ENCODE results near the gene ATP2B3.
A peak's percentile ranks its signal among the peaks of the same experiment; 100 is the strongest.

Gene ATP2B3

DNA sequence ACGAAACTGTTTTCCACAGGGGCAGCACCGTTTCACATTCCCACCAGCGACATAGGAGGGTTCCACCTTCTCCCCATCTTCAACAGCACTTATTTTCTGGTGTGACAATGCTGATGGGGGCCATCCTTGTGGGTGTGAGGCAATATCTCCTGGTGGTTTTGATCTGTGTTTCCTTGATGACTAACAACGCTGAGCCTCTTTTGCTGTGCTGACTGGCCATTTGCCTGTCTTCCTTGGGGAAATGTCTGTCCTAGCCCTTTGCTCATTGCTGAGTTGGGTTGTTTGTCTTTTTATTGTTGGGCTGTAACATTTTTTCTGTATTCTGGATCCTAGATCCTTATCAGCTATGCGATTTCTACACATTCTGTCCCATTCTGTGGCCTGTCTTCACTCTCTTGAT, 33.7 kb downstream of the ATP2B3 start:
- Mint-ChIP-seq H3K27ac (no peak overlapping the region), H3K9me3 (no peaks in the 10 kb centered on the region), H3K4me1 (ENCODE audit: low read depth) (no peaks in the 10 kb centered on the region), H3K36me3 (ENCODE audit: low read depth) (no peaks in the 10 kb centered on the region), H3K4me3 (no peak overlapping the region), H3K27me3 (peaks cover 43% of the 10 kb centered on the region)
- no peak for DNase-seq

DNA sequence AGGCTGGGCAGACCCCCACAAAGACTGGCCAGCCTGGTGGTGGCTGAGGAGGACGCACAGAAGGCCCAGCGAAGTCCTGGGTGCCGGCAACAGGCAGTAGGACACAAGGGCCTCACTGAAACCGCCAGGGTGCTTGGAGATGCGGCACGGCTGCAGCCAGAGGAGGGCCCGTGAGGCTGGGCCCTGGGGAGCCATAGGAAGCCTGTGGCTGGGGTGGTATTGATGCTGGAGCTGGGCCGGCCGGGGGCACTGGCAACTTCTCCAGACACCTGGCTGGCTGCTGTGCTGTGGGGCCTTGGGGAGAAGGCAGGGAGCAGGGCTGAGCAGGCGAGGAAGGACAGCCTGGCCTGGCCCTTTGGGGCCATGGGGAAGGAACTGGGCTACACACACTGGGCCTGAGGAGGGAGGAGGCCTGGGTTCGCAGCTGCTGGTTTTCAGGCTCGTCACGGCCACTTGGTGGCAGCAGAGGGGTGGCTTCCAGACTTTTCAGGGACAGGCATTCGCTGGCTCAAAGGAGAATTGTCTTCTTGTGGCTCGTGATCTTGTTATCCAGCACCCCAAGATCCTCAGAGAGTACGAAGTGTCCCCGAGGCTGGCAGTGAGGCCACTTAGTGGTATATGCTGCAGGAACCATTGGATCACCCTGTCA, 37.2 kb downstream of the ATP2B3 start:
- peaks cover 36% of the 10 kb centered on the region for H3K27me3 Mint-ChIP-seq
- DNase-seq: peak; percentile 74
- no peak overlapping the region for H3K27ac Mint-ChIP-seq
- H3K9me3 Mint-ChIP-seq: no peaks in the 10 kb centered on the region
- H3K4me1 Mint-ChIP-seq (ENCODE audit: low read depth): no peaks in the 10 kb centered on the region
- H3K36me3 Mint-ChIP-seq (ENCODE audit: low read depth): no peaks in the 10 kb centered on the region
- no peak overlapping the region for H3K4me3 Mint-ChIP-seq

DNA sequence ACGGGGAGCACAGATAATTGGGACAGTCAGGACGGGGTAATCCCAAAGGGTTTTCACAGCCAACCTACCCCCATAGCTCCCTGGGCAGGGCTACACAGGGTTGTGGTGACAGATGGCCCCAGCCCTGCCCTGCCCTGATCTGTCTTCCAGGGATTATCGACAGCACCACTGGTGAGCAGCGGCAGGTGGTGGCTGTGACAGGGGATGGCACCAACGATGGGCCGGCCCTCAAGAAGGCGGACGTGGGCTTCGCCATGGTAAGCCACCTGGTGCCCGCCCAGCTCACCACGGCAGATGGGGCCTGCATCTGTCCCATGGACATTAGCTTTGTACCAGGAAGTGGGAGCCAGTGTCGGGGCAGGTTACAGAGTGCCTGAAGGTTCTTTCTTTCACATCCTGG, 39.3 kb downstream of the ATP2B3 start:
- Mint-ChIP-seq H3K9me3 (no peaks in the 10 kb centered on the region), H3K4me1 (ENCODE audit: low read depth) (no peaks in the 10 kb centered on the region), H3K36me3 (ENCODE audit: low read depth) (no peaks in the 10 kb centered on the region), H3K4me3 (no peak overlapping the region), H3K27me3 (peaks cover 42% of the 10 kb centered on the region), H3K27ac (no peak overlapping the region)
- DNase-seq: no peak

DNA sequence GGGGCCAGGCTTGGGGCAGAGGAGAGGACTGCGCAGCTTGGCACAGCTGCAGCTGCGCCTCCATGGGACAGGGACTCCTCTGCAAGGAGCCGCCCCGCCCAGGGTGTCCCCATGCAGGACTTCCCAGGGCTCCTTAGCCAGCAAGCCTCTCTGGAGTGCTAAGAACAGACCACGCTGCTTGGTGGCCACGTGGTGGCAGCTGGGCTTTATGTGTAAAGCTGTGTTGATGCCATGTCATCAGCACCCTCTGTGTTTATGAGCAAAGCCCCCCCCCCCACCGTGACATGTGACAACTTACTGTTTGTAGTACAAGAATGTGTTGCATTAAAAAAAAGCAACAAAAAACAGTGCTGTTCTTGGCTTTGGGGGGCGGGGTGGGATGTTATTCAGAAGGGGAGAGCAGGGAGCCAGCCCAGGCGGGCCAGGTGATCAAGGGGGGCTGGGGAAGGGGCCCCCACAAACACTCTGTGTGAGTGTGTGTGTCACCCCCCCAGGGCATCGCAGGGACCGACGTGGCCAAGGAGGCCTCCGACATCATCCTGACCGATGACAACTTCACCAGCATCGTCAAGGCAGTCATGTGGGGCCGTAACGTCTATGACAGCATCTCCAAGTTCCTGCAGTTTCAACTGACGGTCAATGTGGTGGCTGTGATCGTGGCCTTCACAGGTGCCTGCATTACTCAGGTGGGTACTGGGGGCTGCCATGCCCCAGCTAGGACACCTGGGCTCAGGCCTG, 40.3 kb downstream of the ATP2B3 start:
- no peak for DNase-seq
- no peak overlapping the region for H3K4me3 Mint-ChIP-seq
- no peak overlapping the region for H3K27ac Mint-ChIP-seq
- peaks cover 33% of the 10 kb centered on the region for H3K27me3 Mint-ChIP-seq
- no peaks in the 10 kb centered on the region for H3K36me3 Mint-ChIP-seq (ENCODE audit: low read depth)
- H3K9me3 Mint-ChIP-seq: no peaks in the 10 kb centered on the region
- H3K4me1 Mint-ChIP-seq (ENCODE audit: low read depth): no peaks in the 10 kb centered on the region

DNA sequence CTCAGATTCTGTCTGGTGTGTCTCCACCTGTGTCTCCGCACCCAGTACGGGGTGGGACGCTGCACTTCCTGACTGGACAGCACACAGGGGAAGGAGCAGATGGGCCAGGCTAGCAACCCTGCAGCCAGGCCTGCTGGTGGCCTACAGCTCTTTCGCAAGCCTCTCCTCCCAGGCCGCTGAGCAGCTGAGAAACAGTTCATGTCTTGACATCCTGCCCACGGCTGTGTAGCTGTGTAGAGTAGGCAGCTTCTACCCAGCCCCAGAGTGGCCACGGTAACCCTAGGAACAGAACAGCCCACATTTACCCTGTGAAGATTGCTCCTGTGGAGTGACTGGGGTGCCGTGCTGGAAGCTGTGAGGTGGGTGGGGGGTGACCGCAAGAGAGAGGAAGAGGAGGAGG, 42.6 kb downstream of the ATP2B3 start:
- no peaks in the 10 kb centered on the region for H3K9me3 Mint-ChIP-seq
- DNase-seq: no peak
- no peak overlapping the region for H3K27ac Mint-ChIP-seq
- no peaks in the 10 kb centered on the region for H3K36me3 Mint-ChIP-seq (ENCODE audit: low read depth)
- no peak overlapping the region for H3K4me3 Mint-ChIP-seq
- H3K4me1 Mint-ChIP-seq (ENCODE audit: low read depth): no peaks in the 10 kb centered on the region
- H3K27me3 Mint-ChIP-seq: peaks cover 31% of the 10 kb centered on the region

DNA sequence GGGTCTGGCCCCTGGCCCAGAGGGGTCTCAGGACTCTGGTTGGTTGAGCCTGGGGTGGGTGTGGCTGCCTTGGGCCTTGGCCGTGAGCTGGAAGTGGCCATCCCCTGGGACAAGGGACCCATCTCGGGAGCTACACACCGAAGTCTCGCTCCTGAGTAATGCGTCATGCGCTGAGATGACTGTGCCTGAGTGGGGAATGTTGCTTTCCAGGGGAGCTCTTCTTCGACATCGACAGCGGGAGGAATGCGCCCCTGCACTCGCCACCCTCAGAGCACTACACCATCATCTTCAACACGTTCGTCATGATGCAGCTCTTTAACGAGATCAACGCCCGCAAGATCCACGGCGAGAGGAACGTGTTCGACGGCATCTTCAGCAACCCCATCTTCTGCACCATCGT, 43.0 kb downstream of the ATP2B3 start:
- no peaks in the 10 kb centered on the region for H3K36me3 Mint-ChIP-seq (ENCODE audit: low read depth)
- H3K9me3 Mint-ChIP-seq: no peaks in the 10 kb centered on the region
- no peak overlapping the region for H3K4me3 Mint-ChIP-seq
- H3K4me1 Mint-ChIP-seq (ENCODE audit: low read depth): no peaks in the 10 kb centered on the region
- H3K27me3 Mint-ChIP-seq: peaks cover 28% of the 10 kb centered on the region
- H3K27ac Mint-ChIP-seq: no peak overlapping the region
- DNase-seq: no peak

DNA sequence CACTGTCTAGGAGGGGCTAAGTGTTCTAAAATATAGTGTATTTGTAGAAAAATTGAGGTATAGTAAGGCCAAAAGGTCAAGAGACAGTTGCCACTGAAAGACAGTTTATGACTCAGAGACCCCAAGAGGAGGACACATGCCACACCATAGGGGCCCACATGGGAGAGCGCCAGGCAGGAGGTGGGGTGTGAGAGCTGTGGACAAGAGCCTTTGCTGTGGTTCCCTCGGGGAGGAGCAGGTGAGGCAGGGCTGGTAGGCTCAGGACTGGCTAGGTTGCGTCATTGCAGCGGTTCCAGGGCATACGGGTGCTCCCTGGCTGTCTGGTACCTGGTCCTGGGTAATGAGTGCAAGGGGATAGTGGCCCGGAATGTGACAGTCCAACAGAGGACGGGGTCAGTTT, 43.9 kb downstream of the ATP2B3 start:
- no peak overlapping the region for H3K27ac Mint-ChIP-seq
- peaks cover 23% of the 10 kb centered on the region for H3K27me3 Mint-ChIP-seq
- no peaks in the 10 kb centered on the region for H3K4me1 Mint-ChIP-seq (ENCODE audit: low read depth)
- H3K9me3 Mint-ChIP-seq: no peaks in the 10 kb centered on the region
- no peak overlapping the region for H3K4me3 Mint-ChIP-seq
- DNase-seq: no peak
- H3K36me3 Mint-ChIP-seq (ENCODE audit: low read depth): no peaks in the 10 kb centered on the region

DNA sequence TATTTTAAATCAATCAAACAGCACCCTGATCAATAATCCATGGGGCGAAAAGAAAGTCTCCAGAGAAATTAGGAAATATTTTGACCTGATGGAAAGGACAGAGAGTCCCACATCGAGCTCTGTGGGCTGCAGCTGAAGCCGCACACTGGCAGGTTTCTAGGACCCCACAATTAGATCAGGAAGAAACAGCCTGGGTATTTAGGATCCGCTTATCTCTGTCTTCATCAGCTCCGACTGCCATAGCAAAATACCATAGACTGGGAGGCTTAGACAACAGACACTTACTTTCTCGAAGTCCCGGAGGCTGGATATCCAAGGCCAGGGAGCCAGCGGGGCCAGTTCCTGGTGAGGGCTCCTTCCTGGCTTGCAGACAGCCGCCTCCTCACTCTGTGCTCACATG, 45.1 kb downstream of the ATP2B3 start:
- H3K9me3 Mint-ChIP-seq: no peaks in the 10 kb centered on the region
- H3K4me3 Mint-ChIP-seq: no peak overlapping the region
- H3K27ac Mint-ChIP-seq: no peak overlapping the region
- DNase-seq: no peak
- no peaks in the 10 kb centered on the region for H3K36me3 Mint-ChIP-seq (ENCODE audit: low read depth)
- H3K4me1 Mint-ChIP-seq (ENCODE audit: low read depth): no peaks in the 10 kb centered on the region
- H3K27me3 Mint-ChIP-seq: peaks cover 20% of the 10 kb centered on the region

DNA sequence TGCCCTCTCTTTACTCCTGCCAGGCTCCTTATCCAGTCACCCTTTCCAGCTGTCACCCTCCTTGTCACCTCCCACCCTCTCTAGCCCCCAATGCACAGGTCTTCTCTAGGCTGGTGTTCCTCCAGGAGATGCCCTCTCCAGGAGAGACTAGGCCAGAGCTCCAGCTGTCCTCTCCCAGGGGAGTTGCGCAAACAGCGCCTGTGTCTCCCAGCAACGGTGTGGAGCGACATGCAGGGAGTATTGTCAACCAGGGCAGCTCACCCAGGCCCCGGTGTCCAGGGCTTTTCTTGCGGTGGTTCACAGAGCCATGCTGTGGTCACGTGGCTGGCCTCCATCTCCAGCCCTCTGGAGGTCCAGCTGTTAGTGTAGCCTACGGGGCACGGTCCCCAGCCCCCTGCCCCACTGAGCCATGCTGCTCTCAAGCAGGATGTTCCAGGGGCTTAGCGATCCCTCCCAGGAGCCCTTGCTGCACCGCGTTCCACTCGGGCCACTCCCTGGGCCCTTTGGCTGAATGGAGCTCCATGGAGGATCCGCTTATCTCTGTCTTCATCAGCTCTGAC, 46.7 kb downstream of the ATP2B3 start:
- Mint-ChIP-seq H3K9me3 (no peaks in the 10 kb centered on the region), H3K36me3 (ENCODE audit: low read depth) (no peaks in the 10 kb centered on the region), H3K27ac (no peak overlapping the region), H3K27me3 (peaks cover 19% of the 10 kb centered on the region), H3K4me1 (ENCODE audit: low read depth) (no peaks in the 10 kb centered on the region), H3K4me3 (no peak overlapping the region)
- no peak for DNase-seq

DNA sequence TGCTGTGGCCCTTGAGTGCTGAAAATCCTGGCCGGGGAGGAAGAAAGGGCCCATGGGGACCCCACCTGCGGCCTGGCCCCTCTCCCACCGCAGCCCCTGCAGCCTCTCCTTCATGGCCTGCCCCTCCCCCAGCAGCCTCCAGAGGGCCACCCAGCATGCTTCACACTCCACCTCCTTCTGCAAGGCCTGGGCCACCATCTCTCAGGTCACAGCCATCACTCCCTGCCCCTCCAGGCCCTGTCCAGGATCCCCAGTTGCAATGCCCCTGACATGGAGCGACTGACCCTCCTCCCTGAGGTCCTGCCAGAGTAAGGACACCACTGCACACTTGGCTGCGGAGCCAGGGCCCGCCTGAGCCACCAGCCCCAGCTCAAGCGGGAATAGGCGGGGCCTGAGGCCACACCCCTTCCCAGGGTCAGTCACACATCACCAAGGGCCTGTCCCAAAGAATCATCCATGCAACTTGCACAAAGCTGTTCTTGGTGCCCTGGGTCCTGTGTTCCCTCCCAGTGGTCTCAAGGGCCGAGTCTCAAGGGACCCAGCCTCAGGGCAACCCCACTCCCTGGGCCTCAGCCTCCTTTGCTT, 48.6 kb downstream of the ATP2B3 start:
- H3K27ac Mint-ChIP-seq: no peak overlapping the region

DNA sequence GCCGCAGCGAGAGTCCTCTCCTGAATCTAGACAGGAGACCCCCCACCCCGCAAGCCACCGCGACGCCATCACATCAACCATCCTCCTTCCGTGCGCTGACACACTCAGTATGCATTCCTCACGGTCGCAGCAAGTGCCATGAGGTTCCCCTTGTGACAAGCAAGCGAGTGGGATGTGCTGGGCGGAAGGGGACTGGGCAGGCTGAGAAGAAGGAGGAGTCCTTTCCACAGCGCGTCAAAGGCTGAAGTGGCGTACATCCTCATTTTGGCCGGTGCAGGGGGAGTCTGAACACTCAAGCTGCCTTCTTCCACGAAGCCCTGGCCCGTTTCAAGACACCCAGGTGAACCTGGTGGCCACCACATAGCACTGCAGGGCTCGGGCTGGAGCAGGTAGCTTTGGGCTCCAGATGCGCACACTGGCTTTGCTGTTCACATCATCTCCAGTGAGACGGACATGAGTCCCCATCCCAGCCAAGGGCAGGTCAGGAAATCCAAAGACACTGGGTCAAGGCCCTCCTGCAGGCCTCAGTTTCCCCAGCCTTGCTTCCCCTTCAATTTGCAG, 51.1 kb downstream of the ATP2B3 start:
- Mint-ChIP-seq H3K36me3 (ENCODE audit: low read depth) (no peaks in the 10 kb centered on the region), H3K27me3 (peaks cover 20% of the 10 kb centered on the region), H3K27ac (no peak overlapping the region), H3K4me3 (no peak overlapping the region), H3K9me3 (no peaks in the 10 kb centered on the region), H3K4me1 (ENCODE audit: low read depth) (peaks cover 3% of the 10 kb centered on the region)
- DNase-seq: no peak

More for the DNA sequence above, 48.6 kb downstream of the ATP2B3 start:
- Mint-ChIP-seq H3K9me3 (no peaks in the 10 kb centered on the region), H3K4me3 (no peak overlapping the region), H3K4me1 (ENCODE audit: low read depth) (no peaks in the 10 kb centered on the region), H3K36me3 (ENCODE audit: low read depth) (no peaks in the 10 kb centered on the region), H3K27me3 (peaks cover 14% of the 10 kb centered on the region)
- no peak for DNase-seq

DNA sequence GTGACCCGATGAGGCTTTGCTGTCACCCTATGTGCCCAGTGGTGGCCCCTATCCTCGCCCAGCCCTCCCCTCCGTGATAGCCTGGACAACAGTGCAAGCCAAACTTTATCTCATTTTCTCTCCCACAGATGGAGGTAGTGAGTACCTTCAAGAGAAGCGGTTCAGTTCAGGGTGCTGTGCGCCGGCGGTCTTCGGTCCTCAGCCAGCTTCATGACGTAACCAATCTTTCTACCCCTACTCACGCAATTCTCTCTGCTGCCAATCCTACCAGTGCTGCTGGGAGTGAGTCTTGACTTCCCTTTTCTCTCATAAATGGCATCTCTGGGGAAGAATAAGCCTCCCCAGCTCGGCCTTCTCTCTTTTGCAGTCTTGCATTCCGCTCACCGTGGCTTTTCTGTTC, 52.0 kb downstream of the ATP2B3 start:
- DNase-seq: no peak
- Mint-ChIP-seq H3K27ac (no peak overlapping the region), H3K4me3 (no peak overlapping the region), H3K9me3 (no peaks in the 10 kb centered on the region), H3K36me3 (ENCODE audit: low read depth) (no peaks in the 10 kb centered on the region), H3K4me1 (ENCODE audit: low read depth) (peaks cover 3% of the 10 kb centered on the region), H3K27me3 (peaks cover 17% of the 10 kb centered on the region)

DNA sequence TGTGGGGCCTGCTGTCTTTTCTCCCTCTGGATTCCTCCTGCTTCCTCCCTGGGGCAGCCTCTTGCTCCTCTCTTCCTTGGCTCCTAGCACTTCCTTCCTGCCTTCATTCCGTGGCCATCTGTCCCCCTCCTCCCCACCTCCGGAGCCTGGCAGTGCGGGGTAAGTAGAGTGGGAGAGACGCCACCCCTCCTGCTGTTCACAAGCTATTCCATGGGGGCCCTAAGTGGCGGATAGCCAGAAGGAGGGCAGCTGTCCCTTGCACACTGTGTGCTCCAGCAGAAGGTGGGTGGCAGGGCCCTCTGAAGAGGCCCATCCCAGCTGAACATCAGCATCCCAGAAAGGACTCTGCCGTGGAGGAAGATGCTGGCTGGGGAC, 54.1 kb downstream of the ATP2B3 start:
- Mint-ChIP-seq H3K27ac (no peak overlapping the region), H3K9me3 (no peaks in the 10 kb centered on the region), H3K36me3 (ENCODE audit: low read depth) (no peaks in the 10 kb centered on the region), H3K4me1 (ENCODE audit: low read depth) (peaks cover 3% of the 10 kb centered on the region), H3K27me3 (peaks cover 26% of the 10 kb centered on the region), H3K4me3 (no peak overlapping the region)
- DNase-seq: no peak

DNA sequence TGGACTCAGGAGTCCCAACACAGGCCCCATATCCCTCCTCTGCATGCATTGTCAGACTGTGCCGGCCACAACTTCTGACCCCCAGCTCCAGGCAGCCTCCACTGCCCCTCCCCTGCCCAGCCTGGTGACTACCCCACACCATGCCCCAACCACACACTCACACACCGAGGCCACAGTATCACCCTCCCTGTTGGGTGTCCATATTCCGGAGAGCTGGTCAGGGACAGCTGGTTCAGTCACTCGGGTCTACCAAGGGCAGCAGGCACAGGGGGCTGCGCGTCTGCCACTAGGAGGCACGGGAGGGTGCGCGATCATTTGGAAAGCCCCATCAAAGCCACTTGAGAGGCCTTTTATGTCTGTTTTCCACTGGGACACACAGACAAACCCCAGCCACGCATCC, 55.2 kb downstream of the ATP2B3 start:
- H3K9me3 Mint-ChIP-seq: no peaks in the 10 kb centered on the region
- no peak overlapping the region for H3K27ac Mint-ChIP-seq
- no peak overlapping the region for H3K4me3 Mint-ChIP-seq
- H3K27me3 Mint-ChIP-seq: peaks cover 26% of the 10 kb centered on the region
- peaks cover 3% of the 10 kb centered on the region for H3K4me1 Mint-ChIP-seq (ENCODE audit: low read depth)
- H3K36me3 Mint-ChIP-seq (ENCODE audit: low read depth): no peaks in the 10 kb centered on the region
- DNase-seq: no peak

DNA sequence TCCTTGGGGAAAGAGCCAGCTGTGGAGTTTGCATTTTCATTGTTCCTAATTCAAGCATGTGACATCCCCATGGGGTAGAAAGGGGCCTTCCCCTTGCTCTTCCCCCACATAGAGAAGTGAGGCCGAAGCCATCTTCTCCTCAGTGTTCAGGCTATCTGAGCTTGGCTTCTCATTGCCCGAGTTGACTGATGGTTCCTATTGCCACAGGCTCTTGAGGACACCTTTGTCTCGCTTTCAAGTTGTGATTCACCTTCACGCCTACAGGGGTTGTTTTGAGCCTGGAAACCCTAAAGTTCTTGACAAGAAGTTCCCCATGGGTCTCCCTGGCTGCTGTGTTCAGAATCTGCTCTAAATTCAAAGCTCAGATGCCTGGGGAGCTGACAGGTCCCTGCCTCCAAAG, 56.5 kb downstream of the ATP2B3 start:
- DNase-seq: no peak
- no peak overlapping the region for H3K4me3 Mint-ChIP-seq
- H3K4me1 Mint-ChIP-seq (ENCODE audit: low read depth): peaks cover 3% of the 10 kb centered on the region
- H3K36me3 Mint-ChIP-seq (ENCODE audit: low read depth): no peaks in the 10 kb centered on the region
- H3K9me3 Mint-ChIP-seq: no peaks in the 10 kb centered on the region
- H3K27me3 Mint-ChIP-seq: peaks cover 26% of the 10 kb centered on the region
- H3K27ac Mint-ChIP-seq: no peak overlapping the region
